Lower lobe of right lung (tissue), 2 donors: ENCODE results near the gene FCAR. TPM values are rescaled to one million over a fixed set of nuclear protein-coding genes. Genes with fewer than 3 reads are reported as not detected.
A peak's percentile ranks its signal among the peaks of the same experiment; 100 is the strongest.
"Not testable (repeated sequence)": the region's sequence is repeated elsewhere in the genome, so short reads cannot be mapped to it uniquely, and the experiment has no call there.

Source experiments
- ATAC-seq, 2 donors: fragments of 200-7000 bp; cut with Tn5 transposase; one replicate each; pipeline ENCODE4 v1.9.1; 2020 to 2022; ENCODE audit warnings: mild to moderate bottlenecking in 2 of 2, moderate library complexity in 2 of 2
- DNase-seq: peaks from one replicate; pipeline ENCODE4 v3.0.0-alpha.2; 2020
- H3K27ac ChIP-seq: fragments of 200-600 bp; one replicate; pipeline ENCODE4 v1.8.0; 2022
- H3K27me3 ChIP-seq: fragments of 200-600 bp; one replicate; pipeline ENCODE4 v1.8.0; 2022; ENCODE audit warnings: low read depth
- H3K36me3 ChIP-seq: fragments of 200-600 bp; one replicate; pipeline ENCODE4 v1.8.0; 2022; ENCODE audit warnings: mild to moderate bottlenecking
- H3K4me1 ChIP-seq: fragments of 200-600 bp; one replicate; pipeline ENCODE4 v1.8.0; 2022
- H3K4me3 ChIP-seq: fragments of 200-600 bp; one replicate; pipeline ENCODE4 v1.8.0; 2022; ENCODE audit warnings: mild to moderate bottlenecking
- H3K9me3 ChIP-seq: fragments of 200-600 bp; one replicate; pipeline ENCODE4 v1.8.0; 2022
- intact Hi-C: fragments of 100-400 bp; cut with DNase I; formaldehyde crosslinking; loops from one replicate; pipeline ENCODE4 v1.11.0; 2022
- total RNA-seq: library from RNA; stranded (reverse); fragmentation: NEBNext Ultra II Directional; extraction: Animal tissue kit (Norgen Biotek cat#: 25700); gene quantifications from one replicate; pipeline ENCODE4 v1.2.1, GENCODE V29; 2021
- TF ChIP-seq, protein P1 (sequence below): fragments of 200-600 bp; IDR thresholded peaks from one replicate; pipeline ENCODE4 v1.8.0; 2022; ENCODE audit warnings: antibody characterized with exemption, mild to moderate bottlenecking
- donor health status: DM: no; HTN: yes; CAD: no; lungs with severe emphysema.

FCAR gene
- total RNA-seq, 1 donor from 2014 or later: 6.7 TPM

DNA sequence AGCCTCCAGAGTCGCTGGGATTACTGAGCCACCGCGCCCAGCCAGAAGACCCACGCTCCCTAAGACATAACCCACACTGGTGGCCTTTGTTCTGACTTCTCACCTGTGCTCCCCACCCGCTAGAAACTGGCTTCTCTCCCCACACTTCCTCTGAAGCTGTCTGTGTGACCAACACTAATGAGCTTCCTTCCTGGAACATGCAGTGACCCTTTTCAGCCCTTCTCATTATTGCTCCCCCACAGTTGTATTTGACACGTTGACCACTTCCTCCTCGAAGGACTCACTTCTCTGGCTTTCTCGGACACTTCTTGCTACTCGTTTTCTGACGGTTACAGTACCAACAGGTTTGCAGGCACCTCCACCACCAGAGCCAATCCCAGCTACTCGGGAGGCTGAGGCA is 42.8 kb downstream of the FCAR start:
- Histone ChIP-seq H3K36me3 (no peaks in the 10 kb centered on the region), H3K4me1 (no peaks in the 10 kb centered on the region), H3K27ac (no peak overlapping the region), H3K27me3 (peaks cover 26% of the 10 kb centered on the region), H3K9me3 (no peaks in the 10 kb centered on the region), H3K4me3 (no peak overlapping the region)
- ATAC-seq: peak; percentile 44 to 51
- DNase-seq: no peak
- intact Hi-C loops: no loop called here
- TF ChIP-seq, protein P1, sequence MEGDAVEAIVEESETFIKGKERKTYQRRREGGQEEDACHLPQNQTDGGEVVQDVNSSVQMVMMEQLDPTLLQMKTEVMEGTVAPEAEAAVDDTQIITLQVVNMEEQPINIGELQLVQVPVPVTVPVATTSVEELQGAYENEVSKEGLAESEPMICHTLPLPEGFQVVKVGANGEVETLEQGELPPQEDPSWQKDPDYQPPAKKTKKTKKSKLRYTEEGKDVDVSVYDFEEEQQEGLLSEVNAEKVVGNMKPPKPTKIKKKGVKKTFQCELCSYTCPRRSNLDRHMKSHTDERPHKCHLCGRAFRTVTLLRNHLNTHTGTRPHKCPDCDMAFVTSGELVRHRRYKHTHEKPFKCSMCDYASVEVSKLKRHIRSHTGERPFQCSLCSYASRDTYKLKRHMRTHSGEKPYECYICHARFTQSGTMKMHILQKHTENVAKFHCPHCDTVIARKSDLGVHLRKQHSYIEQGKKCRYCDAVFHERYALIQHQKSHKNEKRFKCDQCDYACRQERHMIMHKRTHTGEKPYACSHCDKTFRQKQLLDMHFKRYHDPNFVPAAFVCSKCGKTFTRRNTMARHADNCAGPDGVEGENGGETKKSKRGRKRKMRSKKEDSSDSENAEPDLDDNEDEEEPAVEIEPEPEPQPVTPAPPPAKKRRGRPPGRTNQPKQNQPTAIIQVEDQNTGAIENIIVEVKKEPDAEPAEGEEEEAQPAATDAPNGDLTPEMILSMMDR: no peak

GRCh38 chr19:54918499-54918898 is 44.5 kb downstream of the FCAR start:
- intact Hi-C loops: no loop called here
- H3K27me3 ChIP-seq: peaks cover 26% of the 10 kb centered on the region
- no peaks in the 10 kb centered on the region for H3K36me3 ChIP-seq
- no peak overlapping the region for H3K4me3 ChIP-seq
- DNase-seq (no peak), ATAC-seq (no peak)
- H3K4me1 ChIP-seq: no peaks in the 10 kb centered on the region
- TF ChIP-seq, protein P1: no peak
- H3K27ac ChIP-seq: no peak overlapping the region
- no peaks in the 10 kb centered on the region for H3K9me3 ChIP-seq

DNA sequence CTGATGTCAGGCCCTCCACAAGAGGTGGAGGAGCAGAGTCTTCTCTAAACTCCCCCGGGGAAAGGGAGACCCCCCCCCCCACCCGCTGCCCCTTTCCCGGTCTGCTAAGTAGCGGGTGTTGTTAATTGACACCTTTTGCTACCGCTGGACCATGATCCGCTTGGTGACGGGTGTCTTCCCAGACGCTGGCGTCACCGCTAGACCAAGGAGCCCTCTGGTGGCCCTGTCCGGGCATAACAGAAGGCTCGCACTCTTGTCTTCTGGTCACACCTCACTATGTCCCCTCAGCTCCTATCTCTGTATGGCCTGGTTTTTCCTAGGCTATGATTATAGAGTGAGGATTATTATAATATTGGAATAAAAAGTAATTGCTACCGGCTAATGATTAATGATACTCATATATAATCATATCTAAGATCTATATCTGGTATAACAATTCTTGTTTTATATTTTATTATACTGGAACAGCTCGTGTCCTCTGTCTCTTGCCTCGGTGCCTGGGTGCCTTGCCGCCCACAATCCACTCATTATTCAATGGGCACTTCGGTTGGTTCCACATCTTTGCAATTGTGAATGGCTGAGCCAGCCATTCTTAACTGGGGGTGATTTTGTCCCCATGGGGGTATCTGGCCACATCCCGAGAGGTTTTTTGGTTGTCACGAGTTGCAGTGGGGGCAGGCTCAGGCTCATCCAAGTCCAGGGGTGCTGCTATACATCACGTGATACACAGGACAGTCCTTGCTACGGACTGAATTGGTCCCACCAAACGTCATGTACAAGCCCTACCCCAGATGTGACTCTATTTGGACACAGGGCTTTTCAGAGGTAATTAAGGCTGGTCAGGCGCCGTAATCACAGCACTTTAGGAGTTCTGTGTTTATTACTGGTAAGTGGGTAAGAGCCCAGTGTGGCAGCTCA is 45.9 kb downstream of the FCAR start:
- intact Hi-C loops, H3K4me3 ChIP-seq, DNase-seq, H3K36me3 ChIP-seq, H3K4me1 ChIP-seq, H3K9me3 ChIP-seq, ATAC-seq, H3K27ac ChIP-seq: not testable (repeated sequence)
- peaks cover 29% of the 10 kb centered on the region for H3K27me3 ChIP-seq
- TF ChIP-seq, protein P1: peak; percentile 36

DNA sequence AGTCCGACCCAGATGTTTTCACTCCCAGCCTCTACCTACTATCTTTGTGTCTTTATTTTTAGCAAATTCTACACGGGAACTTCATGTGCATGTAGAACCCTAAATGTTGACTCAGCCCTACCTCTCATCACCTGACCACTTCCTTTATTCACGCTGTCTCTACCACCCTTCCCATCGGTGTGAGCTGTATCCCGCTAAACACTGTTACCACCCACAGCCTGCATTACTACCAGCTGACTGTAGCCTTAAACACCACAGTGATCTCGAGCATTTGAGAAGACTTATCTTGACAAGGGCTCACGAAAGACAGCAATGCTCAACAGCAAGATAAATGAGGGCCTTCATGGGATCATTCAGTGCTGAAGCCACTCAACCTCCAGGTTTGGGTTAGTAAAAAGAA is 47.0 kb downstream of the FCAR start:
- Histone ChIP-seq H3K9me3 (no peaks in the 10 kb centered on the region), H3K36me3 (no peaks in the 10 kb centered on the region), H3K4me1 (no peaks in the 10 kb centered on the region), H3K27me3 (peaks cover 22% of the 10 kb centered on the region), H3K4me3 (no peak overlapping the region), H3K27ac (no peak overlapping the region)
- intact Hi-C loops: no loop called here
- TF ChIP-seq, protein P1: no peak
- ATAC-seq (no peak), DNase-seq (no peak)

DNA sequence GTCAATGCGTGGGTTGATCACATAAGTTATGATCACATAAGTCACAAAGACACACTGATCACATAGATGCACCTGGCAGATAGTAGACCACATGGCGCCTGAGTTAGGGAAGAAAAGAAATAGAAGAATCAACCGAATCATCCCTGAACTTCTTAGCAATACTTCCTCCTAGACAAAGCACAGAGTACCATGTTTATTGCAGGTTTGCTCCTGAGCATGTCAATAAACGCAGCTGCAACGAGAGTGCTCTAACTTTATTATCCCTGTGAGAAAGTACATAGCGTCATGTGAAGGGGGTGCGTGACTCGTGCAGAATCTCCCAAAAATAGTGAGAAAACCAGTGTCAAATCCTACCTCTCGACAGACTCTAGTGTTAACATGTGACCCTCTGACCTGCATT is 49.2 kb downstream of the FCAR start:
- H3K4me1 ChIP-seq: no peaks in the 10 kb centered on the region
- TF ChIP-seq, protein P1: no peak
- H3K36me3 ChIP-seq: no peaks in the 10 kb centered on the region
- intact Hi-C loops: no loop called here
- DNase-seq: no peak
- H3K4me3 ChIP-seq: no peak overlapping the region
- H3K27ac ChIP-seq: no peak overlapping the region
- peaks cover 3% of the 10 kb centered on the region for H3K9me3 ChIP-seq
- H3K27me3 ChIP-seq: peaks cover 12% of the 10 kb centered on the region
- ATAC-seq: no peak
